HepG2 (cell line): ENCODE measurements around the gene CREB1. TPM values are rescaled to one million over a fixed set of nuclear protein-coding genes. Genes with fewer than 3 reads are reported as not detected.

Experiments
- ARNTL ChIP-seq: sonication (generic); formaldehyde crosslinking; IDR thresholded peaks from 2 replicates; pipeline ENCODE4 v1.4.0; 2020; ENCODE audit warnings: mild to moderate bottlenecking, missing genetic modification reagents
- ATAD3A ChIP-seq: sonication (generic); formaldehyde crosslinking; IDR thresholded peaks from 2 replicates; pipeline ENCODE4 v1.4.0; 2020; ENCODE audit warnings: missing genetic modification reagents
- ATF2 ChIP-seq: sonication (generic); formaldehyde crosslinking; IDR thresholded peaks from 2 replicates; pipeline ENCODE4 v1.4.0; 2020; ENCODE audit warnings: missing genetic modification reagents
- ATF7-NPFF ChIP-seq: sonication (generic); formaldehyde crosslinking; IDR thresholded peaks from 2 replicates; pipeline ENCODE4 v1.8.1; 2023; ENCODE audit warnings: mild to moderate bottlenecking, low read depth, missing genetic modification reagents, moderate library complexity
- CEBPG ChIP-seq: IDR thresholded peaks from 2 replicates; pipeline ENCODE4 v1.6.1; 2016
- ERF ChIP-seq: IDR thresholded peaks from 2 replicates; pipeline ENCODE4 v1.6.1; 2018; ENCODE audit warnings: missing biosample characterization, missing genetic modification reagents
- FLYWCH1 ChIP-seq: sonication (generic); formaldehyde crosslinking; IDR thresholded peaks from 2 replicates; pipeline ENCODE4 v1.8.1; 2023; ENCODE audit warnings: mild to moderate bottlenecking, missing genetic modification reagents
- FOXM1 ChIP-seq: sonication (generic); formaldehyde crosslinking; IDR thresholded peaks from 2 replicates; pipeline ENCODE4 v1.5.0; 2020; ENCODE audit warnings: missing genetic modification reagents
- HDAC1 ChIP-seq: sonication (generic); formaldehyde crosslinking; IDR thresholded peaks from 2 replicates; pipeline ENCODE4 v1.5.1; 2020; ENCODE audit warnings: mild to moderate bottlenecking, missing genetic modification reagents
- HINFP ChIP-seq: sonication (generic); formaldehyde crosslinking; IDR thresholded peaks from 2 replicates; pipeline ENCODE4 v1.4.0; 2020; ENCODE audit warnings: low read depth, mild to moderate bottlenecking, missing genetic modification reagents
- HMG20B ChIP-seq: conservative IDR thresholded peaks from 2 replicates; pipeline ENCODE4 v1.6.1; 2016; ENCODE audit warnings: missing genetic modification reagents, missing compliant biosample characterization
- HNRNPH1 ChIP-seq: fragments of 200-400 bp; formaldehyde crosslinking; optimal IDR thresholded peaks from 2 replicates; pipeline ENCODE3; 2017; ENCODE audit warnings: mild to moderate bottlenecking, low read depth, low read length
- IRF2 ChIP-seq: IDR thresholded peaks from 2 replicates; pipeline ENCODE4 v1.6.1; 2018; ENCODE audit warnings: missing genetic modification reagents, missing compliant biosample characterization
- NCOA2 ChIP-seq: sonication (generic); formaldehyde crosslinking; IDR thresholded peaks from 2 replicates; pipeline ENCODE4 v1.8.0; 2022; ENCODE audit warnings: inconsistent platforms
- POGZ ChIP-seq: sonication (generic); formaldehyde crosslinking; IDR thresholded peaks from 2 replicates; pipeline ENCODE4 v1.4.0; 2020; ENCODE audit warnings: mild to moderate bottlenecking, missing genetic modification reagents
- RBAK ChIP-seq: sonication (generic); formaldehyde crosslinking; IDR thresholded peaks from 2 replicates; pipeline ENCODE4 v1.5.1; 2020; ENCODE audit warnings: mild to moderate bottlenecking, missing genetic modification reagents
- SMARCE1 ChIP-seq: fragments of 450-650 bp; IDR thresholded peaks from 2 replicates; pipeline ENCODE4 v1.6.1; 2017; ENCODE audit warnings: borderline replicate concordance
- SOX5 ChIP-seq: IDR thresholded peaks from 2 replicates; pipeline ENCODE4 v1.6.1; 2016; ENCODE audit warnings: borderline replicate concordance
- THAP9 ChIP-seq: sonication (generic); formaldehyde crosslinking; IDR thresholded peaks from 2 replicates; pipeline ENCODE4; 2020; ENCODE audit warnings: missing genetic modification reagents, mild to moderate bottlenecking, borderline replicate concordance
- TMF1 ChIP-seq: sonication (generic); formaldehyde crosslinking; IDR thresholded peaks from 2 replicates; pipeline ENCODE4 v1.8.1; 2022; ENCODE audit warnings: low read depth, missing genetic modification reagents
- YEATS2 ChIP-seq: sonication (generic); formaldehyde crosslinking; IDR thresholded peaks from 2 replicates; pipeline ENCODE4 v1.4.0; 2020; ENCODE audit warnings: missing genetic modification reagents, borderline replicate concordance
- ZFY ChIP-seq: sonication (generic); formaldehyde crosslinking; IDR thresholded peaks from 2 replicates; pipeline ENCODE4 v1.4.0; 2020; ENCODE audit warnings: missing genetic modification reagents
- ZNF12 ChIP-seq: sonication (generic); formaldehyde crosslinking; IDR thresholded peaks from 2 replicates; pipeline ENCODE4 v1.5.0; 2020; ENCODE audit warnings: missing genetic modification reagents
- ZNF124 ChIP-seq: sonication (generic); formaldehyde crosslinking; IDR thresholded peaks from 2 replicates; pipeline ENCODE4 v1.4.0; 2020; ENCODE audit warnings: missing genetic modification reagents
- ZNF530 ChIP-seq: sonication (generic); formaldehyde crosslinking; IDR thresholded peaks from 2 replicates; pipeline ENCODE4 v1.5.0; 2020; ENCODE audit warnings: low read depth, mild to moderate bottlenecking, missing genetic modification reagents
- ZZZ3 ChIP-seq: sonication (generic); formaldehyde crosslinking; IDR thresholded peaks from 2 replicates; pipeline ENCODE4 v1.4.0; 2020; ENCODE audit warnings: missing genetic modification reagents, mild to moderate bottlenecking, borderline replicate concordance
- polyA plus RNA-seq, 8 experiments: library from polyadenylated mRNA; depleted of rRNA in 3 of 8; stranded (reverse) in 7 of 8; unstranded in 1 of 8; fragments of >200 nt; fragmentation: Illumina TruSeq in 4 of 8; extraction: Trizol in 4 of 8; gene quantifications; 2 replicates each; pipeline versions ENCODE4 v1.2.1 to v1.2.3, GENCODE V29; 2011 to 2016; ENCODE audit warnings: low read depth in 4 of 8, missing spikeins in 1 of 8, mixed read lengths in 1 of 8; ENCODE audit not compliant: insufficient read depth in 1 of 8
- total RNA-seq, 5 experiments: library from RNA; depleted of rRNA; stranded (reverse); fragments of >200 nt; fragmentation: Illumina TruSeq; extraction: Trizol; gene quantifications; 2 replicates each; pipeline ENCODE4 v1.2.3, GENCODE V29; 2016; ENCODE audit warnings: low read depth in 1 of 5

CREB1 gene
- total and polyA plus RNA-seq, 2 of the 13 experiments (the other 11 are each of a cell fraction or from before 2014, with no cell fraction given), result 51.8 to 51.9 TPM

- no peak for TF ChIP-seq SMARCE1
- no peak; the same call in 1 of the 2 replicates for TF ChIP-seq POGZ (CRISPR knock-in tag)
- no peak for TF ChIP-seq THAP9 (CRISPR knock-in tag)
- TF ChIP-seq ZNF530 (CRISPR knock-in tag), result no peak
- no peak for TF ChIP-seq IRF2 (CRISPR knock-in tag)
- TF ChIP-seq SOX5 (CRISPR knock-in tag), result no peak
- no peak for TF ChIP-seq ATF7-NPFF (CRISPR knock-in tag)
- TF ChIP-seq YEATS2 (CRISPR knock-in tag), result 0 out of 2 replicates have a peak, but pooled peaks have one; percentile 20
- TF ChIP-seq ZZZ3, result no peak
- no peak for TF ChIP-seq ZNF12 (CRISPR knock-in tag)
- no peak for TF ChIP-seq FLYWCH1 (CRISPR knock-in tag)
- no peak for TF ChIP-seq HMG20B (CRISPR knock-in tag)
- TF ChIP-seq ATF2 (CRISPR knock-in tag), result 0 out of 2 replicates have a peak, but pooled peaks have one; percentile 17
- TF ChIP-seq NCOA2 (CRISPR knock-in tag), result no peak
- no peak for TF ChIP-seq HINFP (CRISPR knock-in tag)
- TF ChIP-seq TMF1 (CRISPR knock-in tag), result no peak
- TF ChIP-seq HDAC1 (CRISPR knock-in tag), result peak; percentile 51; the same call in 1 of the 2 replicates
- no peak for TF ChIP-seq ZFY (CRISPR knock-in tag)
- no peak for TF ChIP-seq ZNF124 (CRISPR knock-in tag)
- no peak for TF ChIP-seq ATAD3A (CRISPR knock-in tag)
- no peak for TF ChIP-seq ARNTL (CRISPR knock-in tag)
- TF ChIP-seq ERF (CRISPR knock-in tag), result no peak
- TF ChIP-seq HNRNPH1, result no peak
- TF ChIP-seq RBAK (CRISPR knock-in tag), result no peak
- no peak for TF ChIP-seq FOXM1 (CRISPR knock-in tag)
- TF ChIP-seq CEBPG (CRISPR knock-in tag), result peak; percentile 92
Observed at GRCh38 chr2:207632575-207633493, 103.1 kb downstream of the CREB1 start (continued).
